Testis (tissue), 2 donors: ENCODE measurements around the gene SH3BGR.

Experiments used
- CTCF ChIP-seq, 3 experiments: fragments of 450-650 bp in 2 of 3; fragments of 200-600 bp in 1 of 3; sonication (generic) in 1 of 3; IDR thresholded peaks; one replicate each; pipeline ENCODE4 v1.5.1; 2016 to 2019; ENCODE audit warnings: antibody characterized with exemption in 3 of 3, mild to moderate bottlenecking in 2 of 3, moderate library complexity in 1 of 3
- POLR2A ChIP-seq: fragments of 450-650 bp; IDR thresholded peaks from one replicate; pipeline ENCODE4 v1.6.1; 2017; ENCODE audit warnings: antibody characterized with exemption, mild to moderate bottlenecking, moderate library complexity

- TF ChIP-seq CTCF (IDR thresholded peaks at IDR 0.05) (no peak), POLR2A (no peak)
These were observed 71.6 kb downstream of the SH3BGR start for GRCh38 chr21:39523399-39523798.
